ENCODE data around the gene CATSPER1.

CATSPER1 gene

GRCh38 chr11:66064571-66064970 lies 38.3 kb upstream of the CATSPER1 start:
- intact Hi-C loops (cut with micrococcal nuclease): loop anchor here (10.0 kb wide), 1 partner anchor 60 kb away; the partner anchor contains the start of genes BANF1 and EIF1AD
- Mint-ChIP-seq H3K27ac (no peak overlapping the region), H3K9me3 (no peaks in the 10 kb centered on the region), H3K4me3 (no peak overlapping the region), H3K4me1 (ENCODE audit: low read depth) (peaks cover 54% of the 10 kb centered on the region), H3K27me3 (no peaks in the 10 kb centered on the region), H3K36me3 (ENCODE audit: low read depth) (peaks cover 100% of the 10 kb centered on the region)

- Mint-ChIP-seq H3K4me3 (no peak overlapping the region), H3K9me3 (no peaks in the 10 kb centered on the region), H3K27me3 (no peaks in the 10 kb centered on the region), H3K36me3 (ENCODE audit: low read depth) (peaks cover 100% of the 10 kb centered on the region), H3K4me1 (ENCODE audit: low read depth) (peaks cover 47% of the 10 kb centered on the region), H3K27ac (peak overlapping the region; percentile 29)
- intact Hi-C loops (cut with micrococcal nuclease): loop anchor here (10.0 kb wide), 1 partner anchor 59 kb away; the partner anchor contains the start of genes BANF1 and EIF1AD
These were observed 37.6 kb upstream of the CATSPER1 start for GRCh38 chr11:66063900-66064299.

GRCh38 chr11:66062408-66062807 lies 36.1 kb upstream of the CATSPER1 start:
- Mint-ChIP-seq H3K27ac (no peak overlapping the region), H3K36me3 (ENCODE audit: low read depth) (peaks cover 100% of the 10 kb centered on the region), H3K4me3 (no peak overlapping the region), H3K9me3 (no peaks in the 10 kb centered on the region), H3K27me3 (no peaks in the 10 kb centered on the region), H3K4me1 (ENCODE audit: low read depth) (peaks cover 32% of the 10 kb centered on the region)
- intact Hi-C loops (cut with micrococcal nuclease): loop anchor here (10.0 kb wide), 1 partner anchor 58 kb away; the partner anchor contains the start of genes BANF1 and EIF1AD

DNA sequence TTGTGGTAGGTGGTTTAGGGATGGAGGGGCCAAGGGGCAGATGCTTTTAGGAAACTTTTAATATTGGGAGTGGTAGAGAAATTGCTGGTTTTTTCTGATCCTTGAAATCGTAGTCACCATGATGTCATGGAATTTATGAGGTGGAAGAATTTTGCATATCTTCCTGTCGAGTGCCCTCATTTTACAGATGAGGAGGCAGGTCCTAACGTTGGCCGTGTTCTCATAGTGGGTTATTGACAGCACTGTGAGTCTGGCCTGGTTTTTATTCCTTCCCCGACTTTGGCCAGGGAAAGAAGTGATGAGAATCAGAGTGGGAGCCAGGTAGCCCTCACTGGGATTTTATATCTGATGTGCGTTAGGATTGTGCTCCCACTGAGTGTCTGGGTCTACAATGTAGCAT lies 35.0 kb upstream of the CATSPER1 start:
- Mint-ChIP-seq H3K4me3 (no peak overlapping the region), H3K4me1 (ENCODE audit: low read depth) (peaks cover 21% of the 10 kb centered on the region), H3K27me3 (no peaks in the 10 kb centered on the region), H3K36me3 (ENCODE audit: low read depth) (peaks cover 100% of the 10 kb centered on the region), H3K9me3 (no peaks in the 10 kb centered on the region), H3K27ac (no peak overlapping the region)
- intact Hi-C loops (cut with micrococcal nuclease): loop anchor here (10.0 kb wide), 1 partner anchor 56 kb away; the partner anchor contains the start of genes BANF1 and EIF1AD

GRCh38 chr11:66059966-66060680 lies 33.8 kb upstream of the CATSPER1 start:
- H3K36me3 Mint-ChIP-seq (ENCODE audit: low read depth): peaks cover 100% of the 10 kb centered on the region
- H3K4me1 Mint-ChIP-seq (ENCODE audit: low read depth): peaks cover 17% of the 10 kb centered on the region
- H3K27me3 Mint-ChIP-seq: no peaks in the 10 kb centered on the region
- H3K27ac Mint-ChIP-seq: no peak overlapping the region
- intact Hi-C loops (cut with micrococcal nuclease): loop anchor here (10.0 kb wide), 1 partner anchor 55 kb away; the partner anchor contains the start of genes BANF1 and EIF1AD
- no peaks in the 10 kb centered on the region for H3K9me3 Mint-ChIP-seq
- H3K4me3 Mint-ChIP-seq: no peak overlapping the region

DNA sequence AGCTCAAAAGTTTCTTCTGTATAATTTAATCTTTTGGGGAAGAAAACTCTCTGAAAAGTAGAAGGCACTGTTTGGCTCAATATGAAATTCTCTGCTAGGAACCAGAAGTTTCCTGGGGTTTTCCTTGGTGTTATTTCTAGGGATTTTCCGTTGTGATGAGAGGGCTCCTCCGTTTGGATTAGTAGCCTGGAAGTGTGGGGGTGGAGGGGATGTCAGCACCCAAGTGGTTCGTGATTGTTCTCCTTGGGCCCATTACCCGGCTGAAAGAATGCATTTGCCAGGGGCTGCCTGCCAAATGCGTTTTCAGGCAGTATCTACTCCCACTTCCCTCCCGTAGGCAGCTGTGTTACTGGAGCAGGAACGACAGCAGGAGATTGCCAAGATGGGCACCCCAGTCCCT lies 30.2 kb upstream of the CATSPER1 start:
- no peaks in the 10 kb centered on the region for H3K27me3 Mint-ChIP-seq
- peaks cover 11% of the 10 kb centered on the region for H3K4me1 Mint-ChIP-seq (ENCODE audit: low read depth)
- H3K36me3 Mint-ChIP-seq (ENCODE audit: low read depth): peaks cover 95% of the 10 kb centered on the region
- H3K9me3 Mint-ChIP-seq: no peaks in the 10 kb centered on the region
- no peak overlapping the region for H3K27ac Mint-ChIP-seq
- intact Hi-C loops (cut with micrococcal nuclease): no loop called here
- H3K4me3 Mint-ChIP-seq: no peak overlapping the region

- Mint-ChIP-seq H3K27me3 (no peaks in the 10 kb centered on the region), H3K4me3 (no peak overlapping the region), H3K27ac (no peak overlapping the region), H3K4me1 (ENCODE audit: low read depth) (peaks cover 20% of the 10 kb centered on the region), H3K36me3 (ENCODE audit: low read depth) (peaks cover 81% of the 10 kb centered on the region), H3K9me3 (no peaks in the 10 kb centered on the region)
- intact Hi-C loops (cut with micrococcal nuclease): no loop called here
These were observed 28.7 kb upstream of the CATSPER1 start for GRCh38 chr11:66055021-66055420.

GRCh38 chr11:66052664-66052982 lies 26.3 kb upstream of the CATSPER1 start:
- Mint-ChIP-seq H3K36me3 (ENCODE audit: low read depth) (peaks cover 57% of the 10 kb centered on the region), H3K27me3 (peaks cover 19% of the 10 kb centered on the region)
- intact Hi-C loops (cut with micrococcal nuclease): no loop called here

DNA sequence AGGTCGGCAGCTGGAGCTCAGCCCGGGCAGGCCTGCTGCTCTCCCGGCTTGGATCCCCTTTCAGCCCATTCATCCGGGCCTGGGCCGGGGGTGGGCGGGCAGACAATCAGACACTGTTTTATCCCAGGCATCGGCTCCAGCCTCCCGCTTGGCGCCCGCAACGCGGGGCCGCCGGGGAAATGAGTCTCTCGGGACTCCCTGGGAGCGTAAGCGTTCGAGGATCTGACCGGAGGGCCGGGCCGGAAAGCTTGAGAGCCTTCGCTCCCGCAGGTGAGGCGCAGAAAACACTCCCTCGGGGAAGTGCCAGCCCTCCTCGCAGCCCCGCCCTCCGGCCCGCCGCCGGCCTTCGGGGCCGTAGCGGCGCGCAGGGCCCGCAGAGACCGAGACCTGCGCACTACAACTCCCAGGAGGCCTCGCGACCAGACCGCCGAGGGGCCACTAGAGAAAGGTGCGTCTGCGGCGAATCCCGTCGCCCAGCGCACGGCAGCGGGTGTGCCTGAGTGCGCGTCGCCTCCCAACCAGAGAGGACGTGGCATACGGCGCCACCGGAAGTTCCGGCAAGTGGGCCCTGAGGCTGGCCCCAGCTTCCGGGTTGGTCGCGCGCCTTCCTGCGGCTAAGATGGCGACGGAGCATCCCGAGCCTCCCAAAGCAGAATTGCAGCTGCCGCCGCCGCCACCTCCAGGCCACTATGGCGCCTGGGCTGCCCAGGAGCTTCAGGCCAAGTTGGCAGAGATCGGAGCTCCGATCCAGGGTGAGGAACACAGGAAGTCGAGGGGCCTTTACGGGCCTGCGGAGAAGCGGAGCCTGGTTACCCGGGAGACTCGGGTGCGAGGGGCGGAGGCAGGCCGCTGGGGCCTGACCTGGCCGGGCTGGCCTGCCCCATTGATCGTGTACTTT lies 25.7 kb upstream of the CATSPER1 start, which contains the start of gene SF3B2:
Gene SF3B2, plus strand, starts transcription at position 599 of the 898 bp plus-strand sequence. Its CDS starts 21 bp downstream, at position 620.
- intact Hi-C loops (cut with micrococcal nuclease): no loop called here
- H3K4me3 Mint-ChIP-seq: peak within 1 kb of the TSS; percentile 100
- H3K36me3 Mint-ChIP-seq (ENCODE audit: low read depth): peaks cover 51% of the 10 kb centered on the region
- peak within 1 kb of the TSS; percentile 98 for H3K27ac Mint-ChIP-seq
- H3K9me3 Mint-ChIP-seq: no peaks in the 10 kb centered on the region
- peaks cover 20% of the 10 kb centered on the region for H3K27me3 Mint-ChIP-seq
- peaks cover 22% of the 10 kb centered on the region for H3K4me1 Mint-ChIP-seq (ENCODE audit: low read depth)

More at GRCh38 chr11:66052664-66052982, 26.3 kb upstream of the CATSPER1 start:
- Mint-ChIP-seq H3K4me1 (ENCODE audit: low read depth) (peaks cover 20% of the 10 kb centered on the region), H3K4me3 (peak overlapping the region; percentile 100), H3K9me3 (no peaks in the 10 kb centered on the region), H3K27ac (peak overlapping the region; percentile 98)

DNA sequence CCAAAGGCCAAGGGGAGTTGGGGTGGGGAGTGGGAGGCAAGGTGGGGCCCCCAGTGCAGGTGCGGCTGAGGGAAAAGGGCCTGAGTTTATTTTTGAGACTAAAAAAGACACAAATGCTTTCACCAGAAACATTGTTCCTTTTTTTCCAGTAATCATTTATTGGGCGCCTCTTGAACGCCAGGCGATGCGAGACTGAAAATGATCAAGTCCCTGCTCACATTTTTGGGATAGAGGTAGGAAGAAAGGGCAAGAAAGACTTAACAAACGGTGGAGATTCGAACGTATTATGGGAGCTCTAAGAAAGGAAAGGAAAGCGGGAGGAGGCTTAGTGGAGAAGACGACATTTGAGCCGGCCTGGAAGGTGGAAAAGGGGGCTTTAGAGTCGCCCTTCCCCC lies 25.1 kb upstream of the CATSPER1 start:
- intact Hi-C loops (cut with micrococcal nuclease): no loop called here
- peaks cover 24% of the 10 kb centered on the region for H3K27me3 Mint-ChIP-seq
- peaks cover 44% of the 10 kb centered on the region for H3K36me3 Mint-ChIP-seq (ENCODE audit: low read depth)
- no peaks in the 10 kb centered on the region for H3K9me3 Mint-ChIP-seq
- H3K4me3 Mint-ChIP-seq: peak overlapping the region; percentile 100
- peak overlapping the region; percentile 98 for H3K27ac Mint-ChIP-seq
- peaks cover 25% of the 10 kb centered on the region for H3K4me1 Mint-ChIP-seq (ENCODE audit: low read depth)

DNA sequence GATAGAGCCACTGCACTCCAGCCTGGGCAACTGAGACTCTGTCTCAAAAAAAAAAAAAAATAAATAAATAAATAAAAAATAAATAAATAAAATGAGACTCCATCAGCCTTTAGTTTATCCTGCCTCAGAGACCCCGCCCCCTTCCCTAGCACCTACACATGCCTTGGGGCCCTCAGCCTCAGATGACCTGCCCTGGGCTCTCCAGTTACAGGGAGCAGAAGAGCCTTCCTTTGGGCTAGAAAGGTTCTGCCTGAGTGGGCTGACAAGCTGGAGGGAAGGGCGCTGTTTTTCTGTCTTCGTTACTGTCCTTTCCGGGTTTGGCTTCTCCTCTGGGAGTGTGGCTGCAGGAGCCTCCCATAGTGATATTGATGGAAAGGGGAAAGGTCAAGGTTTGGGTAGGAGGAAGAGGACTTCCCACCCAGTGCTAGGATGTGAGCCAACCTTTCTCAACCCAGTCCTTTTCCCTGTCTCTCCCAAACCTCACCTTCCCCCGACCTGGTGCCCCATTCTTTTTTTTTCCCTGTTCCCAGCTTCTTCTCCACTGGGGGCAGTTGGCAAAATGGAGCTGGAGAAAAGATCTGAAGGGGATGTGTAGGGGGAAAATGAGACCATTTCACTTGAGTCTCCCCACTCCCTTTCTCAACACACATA lies 24.4 kb upstream of the CATSPER1 start:
- peak overlapping the region; percentile 98 for H3K27ac Mint-ChIP-seq
- no peak overlapping the region for H3K4me3 Mint-ChIP-seq
- peaks cover 25% of the 10 kb centered on the region for H3K4me1 Mint-ChIP-seq (ENCODE audit: low read depth)
- H3K27me3 Mint-ChIP-seq: peaks cover 29% of the 10 kb centered on the region
- intact Hi-C loops (cut with micrococcal nuclease): no loop called here
- no peaks in the 10 kb centered on the region for H3K9me3 Mint-ChIP-seq
- peaks cover 38% of the 10 kb centered on the region for H3K36me3 Mint-ChIP-seq (ENCODE audit: low read depth)

- intact Hi-C loops (cut with micrococcal nuclease): no loop called here
- H3K9me3 Mint-ChIP-seq: no peaks in the 10 kb centered on the region
- H3K27me3 Mint-ChIP-seq: peaks cover 37% of the 10 kb centered on the region
- H3K4me3 Mint-ChIP-seq: no peak within 1 kb of the TSS
- no peak within 1 kb of the TSS for H3K27ac Mint-ChIP-seq
- H3K4me1 Mint-ChIP-seq (ENCODE audit: low read depth): peaks cover 37% of the 10 kb centered on the region
- peaks cover 18% of the 10 kb centered on the region for H3K36me3 Mint-ChIP-seq (ENCODE audit: low read depth)
These were observed 22.5 kb upstream of the CATSPER1 start, which contains the start of gene GAL3ST3 for GRCh38 chr11:66048547-66049323. Gene GAL3ST3 (minus strand): TSS chr11:66049161. CDS start chr11:66045415, 3,746 bp downstream.

Measured in dendritic cell treated with granulocyte-macrophage colony-stimulating factor and Interleukin-4, amounts not matched to agents 40 ng/mL and 50 ng/mL, for 4 days (primary cell).